HG02870 (cell line): ENCODE measurements around the gene TBC1D24.

Experiments used
- ATAC-seq: cut with Tn5 transposase; IDR thresholded peaks from one replicate; pipeline ENCODE4 v1.9.1; 2021; ENCODE audit warnings: mild to moderate bottlenecking, moderate library complexity; ENCODE audit not compliant: unreplicated experiment

The TBC1D24 gene

DNA sequence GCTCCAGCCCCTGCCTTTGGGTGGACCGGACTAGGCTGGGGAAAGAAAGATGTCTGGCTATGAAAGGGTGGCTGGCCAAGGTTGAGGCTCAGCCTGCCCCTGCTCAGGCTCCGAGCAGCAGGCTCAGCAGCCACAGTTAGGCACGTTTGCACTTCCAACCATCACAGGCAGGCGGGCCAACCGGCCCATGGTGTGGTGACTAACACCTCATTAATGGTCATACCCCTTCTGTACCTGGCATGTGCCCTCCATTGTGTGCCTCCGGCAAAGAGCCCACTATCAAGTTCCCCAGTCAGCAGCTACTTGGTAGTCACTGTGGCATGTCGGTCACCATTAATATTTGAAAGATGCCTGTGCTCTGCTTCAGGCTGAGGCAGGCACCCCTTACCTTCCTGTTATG is 6.7 kb downstream of the TBC1D24 start:
- ATAC-seq = no peak

DNA sequence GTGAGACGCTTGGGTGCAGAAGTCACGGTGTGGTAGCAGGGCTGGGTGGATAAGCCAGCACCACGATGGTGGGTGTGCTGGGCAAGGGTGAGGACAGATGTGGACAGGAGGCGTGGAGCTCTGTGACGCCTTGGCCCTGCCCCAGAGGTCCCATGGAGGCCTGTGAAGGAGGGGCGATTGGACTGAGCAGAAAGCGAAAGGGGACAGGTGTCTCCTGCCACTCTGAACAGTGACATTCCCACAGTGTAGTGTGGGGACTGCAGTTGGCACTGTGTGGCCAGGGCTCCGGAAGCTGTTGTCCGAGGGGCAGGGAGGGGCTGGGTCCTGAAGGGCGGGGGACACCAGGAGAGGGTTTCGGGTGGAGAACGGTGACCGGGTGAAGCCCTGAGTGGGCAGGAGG is 7.3 kb downstream of the TBC1D24 start:
- no peak for ATAC-seq

DNA sequence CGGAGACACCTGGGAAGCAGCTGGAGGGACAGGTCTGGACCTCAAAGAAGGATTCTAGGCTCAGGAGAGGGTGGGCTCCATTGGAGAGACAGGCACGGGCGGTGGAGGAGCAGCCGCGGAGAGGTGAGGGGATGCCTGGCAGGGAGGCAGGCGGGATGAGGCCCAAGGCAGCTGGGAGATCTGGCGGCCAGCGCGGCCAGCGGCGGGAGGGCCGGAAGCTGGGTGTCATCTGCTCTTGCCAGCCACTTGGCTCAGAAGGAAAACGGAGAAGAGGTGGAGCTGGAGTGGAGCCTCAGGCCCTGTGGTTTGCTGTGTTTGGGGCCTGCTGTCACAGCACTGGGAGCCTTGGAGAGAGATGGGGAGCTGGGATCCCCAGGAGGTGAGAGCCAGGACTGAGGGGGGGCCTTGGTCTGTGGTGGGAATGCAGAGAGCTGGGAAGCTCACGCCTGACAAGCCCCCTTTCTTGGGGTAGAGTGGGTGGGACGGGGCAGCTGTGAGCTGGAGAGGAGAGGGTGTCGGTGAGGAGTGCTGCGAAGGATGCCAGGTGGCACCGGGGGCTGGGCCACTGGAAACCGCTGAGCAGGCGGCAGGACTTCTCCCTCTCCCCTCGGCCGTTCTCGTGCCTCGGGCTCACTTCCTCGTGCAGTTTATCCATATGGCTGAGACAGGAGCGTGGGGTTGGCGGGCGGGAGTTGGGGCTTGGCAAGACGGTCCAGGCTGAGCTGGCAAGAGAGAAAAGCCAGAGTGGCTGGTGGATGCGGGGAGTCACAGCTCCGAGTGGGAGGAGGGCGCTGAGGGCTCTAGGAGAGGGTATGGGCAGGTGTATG is 8.0 kb downstream of the TBC1D24 start:
- no peak for ATAC-seq

DNA sequence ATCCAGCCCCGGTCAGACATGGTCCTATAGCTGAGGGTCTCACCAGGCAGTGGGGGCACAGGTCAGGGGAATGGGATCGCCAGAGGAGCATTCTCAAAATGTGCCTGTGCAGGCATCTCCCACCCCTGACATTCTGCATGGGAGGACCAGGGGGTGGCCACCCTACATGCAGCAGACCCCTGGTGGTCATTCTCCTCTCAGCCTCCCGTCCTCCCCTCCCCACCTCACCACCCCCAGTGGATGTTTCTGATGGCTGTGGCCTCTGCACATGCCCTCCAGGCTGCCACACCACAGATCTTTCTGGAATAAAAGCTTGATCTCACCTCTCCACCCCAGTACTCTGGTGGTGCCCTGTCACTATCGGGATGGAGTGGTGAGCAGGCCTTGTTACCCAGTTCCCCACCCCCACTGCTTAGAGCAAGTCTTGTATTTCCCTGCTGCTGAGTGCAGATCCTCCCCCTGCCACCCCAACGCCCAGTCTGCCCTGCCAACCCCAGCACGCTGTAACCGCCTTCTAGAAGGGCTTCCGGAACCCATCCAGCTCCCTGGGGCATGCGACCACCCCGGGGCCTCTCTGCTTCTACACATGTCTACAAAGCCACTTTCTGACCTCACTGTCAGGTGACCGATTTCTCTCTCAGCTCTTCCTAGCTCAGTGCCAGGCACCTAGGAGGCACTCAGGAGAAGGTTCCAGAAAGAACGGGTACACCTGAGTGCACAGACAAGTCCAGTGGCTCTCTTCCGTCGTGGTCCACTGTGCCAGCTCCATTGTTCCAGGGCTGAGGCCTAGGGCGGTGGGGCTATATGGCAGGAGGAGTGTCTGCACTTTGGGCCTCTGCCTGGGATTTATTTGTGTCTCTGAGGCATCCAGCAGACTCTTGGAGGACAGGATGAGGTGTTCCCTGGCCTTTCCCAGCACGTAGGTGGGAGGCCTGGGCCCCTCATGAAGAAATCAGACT is 9.3 kb downstream of the TBC1D24 start:
- ATAC-seq = no peak

DNA sequence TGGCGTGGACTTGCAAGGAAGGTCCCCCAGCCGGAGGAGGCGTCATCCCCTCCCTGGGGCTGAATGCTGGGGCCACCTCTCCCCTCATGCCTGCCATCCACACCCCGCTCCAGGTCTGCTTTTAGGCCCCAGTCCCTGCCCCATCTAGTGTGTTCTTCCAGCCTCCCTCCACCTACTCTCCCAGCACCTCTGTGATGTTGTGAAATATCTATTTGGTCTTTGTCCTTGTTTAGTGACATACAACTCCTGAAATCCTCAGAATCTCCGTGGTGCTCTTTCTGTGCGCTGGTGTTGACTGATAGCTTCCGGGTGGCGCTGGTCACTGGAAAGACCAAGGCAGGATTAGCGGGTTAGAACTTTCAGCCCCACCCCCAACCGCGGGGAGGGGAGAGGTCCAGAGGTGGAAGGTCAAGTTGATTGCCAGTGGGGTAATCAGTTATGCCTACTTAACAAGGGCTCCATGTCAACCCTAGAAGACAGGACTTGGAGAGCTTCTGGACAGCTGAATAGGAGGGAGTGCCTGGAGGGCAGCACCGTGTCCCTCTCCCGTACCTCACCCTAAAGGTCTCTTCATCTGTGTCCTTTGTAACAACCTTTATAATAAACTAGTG is 10.1 kb downstream of the TBC1D24 start:
- ATAC-seq = no peak

DNA sequence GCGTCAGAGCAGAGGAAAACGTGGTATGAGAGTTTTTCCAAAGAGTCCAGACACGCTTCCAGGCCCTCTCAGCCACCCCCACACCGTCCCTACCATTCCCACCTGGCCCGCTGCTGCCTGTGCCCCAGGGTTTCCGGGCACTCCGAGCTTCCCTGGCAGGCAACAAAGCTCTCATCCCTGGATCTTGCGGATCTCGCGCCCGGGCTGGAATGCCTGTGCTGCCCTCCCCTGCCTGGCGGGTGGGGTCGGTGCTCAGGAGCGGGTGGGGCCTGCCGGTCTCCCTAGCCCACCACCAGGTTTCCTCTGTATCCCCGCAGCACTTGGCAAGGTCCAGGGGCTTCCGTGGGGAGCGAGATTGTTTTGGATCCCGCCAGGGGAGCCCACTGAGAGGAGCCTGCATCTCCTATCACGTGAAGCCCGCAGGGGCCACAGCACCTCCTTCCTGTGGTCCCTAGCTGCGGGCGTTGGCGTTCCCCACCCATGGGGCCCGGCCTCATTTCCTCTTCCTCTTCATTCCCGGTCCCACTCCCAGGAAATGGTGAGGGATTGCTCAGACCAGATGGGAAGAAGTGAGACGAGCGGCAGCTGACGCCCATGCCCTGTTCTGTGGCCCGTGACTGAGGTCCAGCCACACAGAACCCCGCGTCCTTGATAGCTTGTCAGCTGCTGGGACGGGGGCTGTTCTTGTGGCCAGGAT is 11.0 kb downstream of the TBC1D24 start:
- no peak for ATAC-seq

DNA sequence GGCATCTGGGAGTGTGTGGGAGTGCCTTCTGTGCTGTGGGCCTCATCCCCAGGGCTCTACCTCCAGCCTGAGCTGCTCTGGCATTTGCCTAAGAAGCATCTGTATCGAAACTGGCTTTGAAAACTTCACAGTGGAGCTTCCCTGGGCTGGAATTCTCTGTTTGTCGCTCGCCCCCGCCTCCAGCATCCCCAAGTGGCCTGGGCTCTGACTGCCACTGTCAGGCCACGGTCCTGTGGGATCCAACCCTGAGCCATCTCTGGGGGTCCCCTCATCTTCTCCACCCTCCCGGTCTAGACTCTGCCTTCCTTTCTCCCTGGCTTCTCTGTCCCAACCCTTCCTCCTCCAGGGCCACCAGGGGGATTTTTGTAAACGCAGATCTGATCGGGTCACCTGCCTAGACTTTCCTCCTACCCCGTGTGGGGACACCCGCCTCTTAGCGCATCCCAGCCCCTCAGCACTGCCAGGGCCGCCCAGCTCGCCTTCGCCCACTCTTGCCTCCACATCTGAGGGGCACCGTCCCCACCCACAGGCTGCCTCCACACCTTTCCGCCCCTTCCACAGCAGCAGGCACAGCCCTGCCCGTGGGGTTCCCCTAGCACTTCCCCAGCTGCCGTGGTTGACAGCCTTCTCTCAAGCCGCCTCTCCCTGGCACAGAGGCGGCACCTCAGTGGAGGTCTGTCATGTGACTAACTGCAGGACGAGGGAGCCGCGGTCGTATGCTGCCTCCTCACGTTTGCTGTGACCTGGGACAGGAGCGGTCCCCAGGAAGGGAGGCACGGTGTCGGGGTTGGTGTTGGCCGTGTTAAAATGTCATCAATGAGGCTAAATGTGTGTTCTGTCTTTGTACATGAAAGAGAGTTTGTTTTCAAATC is 12.0 kb downstream of the TBC1D24 start:
- no peak for ATAC-seq

DNA sequence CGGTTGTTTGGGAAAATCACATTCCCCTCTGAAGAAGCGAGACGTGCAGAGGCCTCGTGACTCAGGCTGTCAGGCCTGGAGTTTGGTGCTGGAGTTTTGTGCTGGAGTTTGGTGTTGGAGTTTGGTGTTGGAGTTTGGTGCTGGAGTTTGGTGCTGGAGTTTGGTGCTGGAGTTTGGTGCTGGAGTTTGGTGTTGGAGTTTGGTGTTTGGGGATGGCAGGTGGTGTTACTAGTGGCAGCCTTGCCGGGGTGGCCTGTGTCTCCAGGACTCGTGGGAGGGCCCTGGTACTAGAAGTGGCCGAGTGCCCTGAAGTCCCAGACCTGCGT is 12.6 kb downstream of the TBC1D24 start:
- ATAC-seq = no peak

DNA sequence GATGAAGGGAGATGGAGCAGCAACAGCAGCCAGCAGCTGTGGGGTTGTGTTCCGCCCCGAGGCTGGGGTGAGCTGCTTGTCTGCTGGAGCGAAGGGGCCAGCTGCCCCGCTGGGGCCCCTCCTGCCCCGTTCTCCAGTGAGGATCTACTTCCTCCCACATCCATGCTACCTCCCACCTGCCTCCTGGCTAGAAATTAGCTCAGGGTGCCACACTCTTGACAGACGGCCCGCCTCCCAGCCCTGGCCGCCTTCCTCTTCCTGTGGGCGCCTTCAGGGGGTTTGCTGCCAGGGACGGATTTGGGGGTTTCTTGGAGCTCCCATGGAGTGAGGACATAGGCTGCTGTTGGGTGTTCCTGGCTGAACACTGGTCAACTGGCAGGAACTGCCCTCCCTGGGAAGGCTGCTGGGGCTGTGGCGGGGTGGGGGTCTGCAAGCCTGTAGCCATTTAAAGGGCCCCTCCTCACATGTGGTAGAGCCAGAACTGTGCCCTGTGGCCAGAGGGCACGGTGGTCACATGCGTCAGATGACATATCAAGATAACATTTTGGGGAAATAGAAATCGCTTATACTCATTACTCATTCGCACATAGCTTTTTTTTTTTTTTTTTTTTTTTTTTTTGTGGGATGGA is 13.1 kb downstream of the TBC1D24 start:
- ATAC-seq = no peak

DNA sequence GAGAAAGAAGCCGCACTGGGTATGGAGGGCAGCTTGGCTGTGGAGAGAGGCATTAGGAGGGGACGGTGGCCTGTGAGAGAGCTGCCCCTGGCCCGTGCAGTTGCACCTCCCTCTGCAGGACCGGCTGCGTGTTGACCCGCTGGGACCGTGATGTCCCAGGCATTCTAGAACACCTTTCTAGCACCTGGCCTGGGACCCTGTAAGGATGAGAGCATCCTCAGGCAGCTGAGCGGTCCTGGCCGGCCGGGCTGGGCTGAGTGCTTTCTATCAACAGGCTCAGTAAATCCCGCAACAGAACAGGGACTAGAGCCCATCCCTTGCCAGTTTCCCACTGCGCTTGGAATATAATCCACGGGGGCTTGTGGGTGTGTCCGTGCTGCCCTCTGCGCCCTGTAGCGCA is 14.7 kb downstream of the TBC1D24 start:
- ATAC-seq = no peak

DNA sequence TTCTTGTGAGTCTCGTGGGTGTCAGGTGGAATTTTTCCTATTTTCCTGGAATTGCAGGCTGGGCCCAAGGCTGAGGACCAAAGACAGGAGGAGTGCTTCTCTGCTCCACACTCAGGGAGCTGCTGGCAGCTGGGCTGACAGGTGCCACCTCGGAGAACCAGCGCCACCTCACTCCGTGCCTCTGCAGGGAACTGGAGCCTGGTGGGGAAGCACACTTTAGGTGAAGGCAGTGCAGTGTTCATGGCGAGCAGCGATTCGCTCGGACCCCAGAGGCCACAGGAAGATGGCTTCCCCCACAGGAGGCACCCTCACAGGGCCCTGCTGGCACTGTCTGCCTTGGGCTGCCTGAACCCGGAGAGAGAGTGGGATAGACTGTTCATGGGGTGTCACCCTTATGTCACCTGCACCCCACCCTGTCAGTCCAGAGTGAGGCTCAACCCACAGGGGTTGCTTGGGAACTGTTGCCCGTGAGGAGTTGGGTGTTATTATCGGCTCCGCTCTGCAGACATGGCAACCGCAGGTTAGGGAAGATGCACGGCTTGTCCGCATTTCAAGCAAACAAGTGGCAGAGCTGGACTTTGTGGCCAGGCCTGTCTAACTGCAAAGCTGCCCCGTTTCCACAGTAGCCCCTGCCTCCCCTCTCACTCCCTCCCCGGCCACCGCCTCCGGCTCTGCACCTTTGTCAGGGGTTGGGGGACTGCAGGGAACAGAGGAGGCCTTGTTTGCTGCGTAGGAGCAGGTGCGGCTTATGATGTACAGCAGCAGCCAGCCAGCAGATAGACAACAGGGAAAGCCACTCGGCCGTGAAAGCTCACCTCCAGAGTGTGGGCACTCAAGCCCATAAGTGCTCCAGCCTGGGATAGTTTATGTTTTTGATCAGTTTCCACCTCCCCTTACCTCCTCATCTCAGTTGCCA is 15.5 kb downstream of the TBC1D24 start:
- ATAC-seq = no peak

DNA sequence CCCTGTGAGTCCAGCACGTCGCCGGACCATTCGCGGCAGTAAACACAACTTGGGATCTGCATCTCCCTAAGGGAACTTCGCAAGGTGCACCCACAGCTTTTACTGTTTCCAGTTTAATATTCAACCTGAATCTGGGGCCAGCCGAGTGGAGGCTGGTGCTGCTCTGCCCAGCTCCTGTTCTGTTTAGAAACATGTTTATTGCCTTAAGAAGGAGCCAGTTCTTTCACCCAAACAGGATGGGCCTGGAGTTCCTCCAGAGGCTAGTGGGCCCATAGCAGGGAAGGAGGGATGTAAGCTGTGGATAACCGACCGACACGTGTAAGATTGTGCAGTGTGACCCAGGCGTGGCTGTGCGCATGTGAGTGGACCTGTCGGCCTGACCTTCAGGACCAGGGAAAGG is 17.4 kb downstream of the TBC1D24 start:
- ATAC-seq = no peak

DNA sequence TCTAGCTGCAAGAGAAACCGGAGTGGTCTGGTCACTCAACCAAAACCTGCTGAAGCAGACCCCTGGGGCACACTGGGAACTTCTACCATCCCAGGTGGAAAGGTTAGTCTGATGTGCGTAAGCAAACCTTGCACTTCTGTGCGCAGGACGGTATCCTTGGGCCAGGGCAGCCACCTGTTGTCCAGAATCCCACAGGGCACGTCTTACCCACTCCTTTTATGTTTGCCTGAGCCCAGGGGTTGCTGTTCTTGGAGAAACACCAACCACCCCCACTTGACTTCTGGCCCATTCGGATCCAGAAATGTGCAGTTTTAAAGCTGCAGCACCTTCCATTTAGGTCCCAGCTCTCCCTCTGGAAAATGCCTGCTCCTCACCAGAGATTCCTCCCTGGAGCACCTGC is 18.7 kb downstream of the TBC1D24 start:
- ATAC-seq = no peak

DNA sequence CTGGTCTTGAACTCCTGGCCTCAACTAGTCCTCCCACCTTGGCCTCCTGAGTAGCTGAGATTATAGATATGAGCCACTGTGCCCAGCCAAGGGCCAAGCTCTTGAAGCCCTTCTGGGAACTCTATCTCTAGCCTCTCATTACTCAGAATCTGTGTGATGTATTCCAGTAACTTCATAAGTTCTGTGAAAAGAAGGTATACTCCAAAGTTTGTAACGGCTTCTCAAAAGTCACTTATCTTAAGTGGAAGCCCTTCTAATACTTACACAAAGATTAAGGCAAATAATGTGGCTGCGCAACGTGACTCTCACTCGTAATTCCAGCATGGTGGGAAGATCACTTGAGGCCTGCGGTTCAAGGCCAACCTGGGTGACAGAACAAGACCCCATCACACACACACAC is 19.7 kb downstream of the TBC1D24 start:
- no peak for ATAC-seq

DNA sequence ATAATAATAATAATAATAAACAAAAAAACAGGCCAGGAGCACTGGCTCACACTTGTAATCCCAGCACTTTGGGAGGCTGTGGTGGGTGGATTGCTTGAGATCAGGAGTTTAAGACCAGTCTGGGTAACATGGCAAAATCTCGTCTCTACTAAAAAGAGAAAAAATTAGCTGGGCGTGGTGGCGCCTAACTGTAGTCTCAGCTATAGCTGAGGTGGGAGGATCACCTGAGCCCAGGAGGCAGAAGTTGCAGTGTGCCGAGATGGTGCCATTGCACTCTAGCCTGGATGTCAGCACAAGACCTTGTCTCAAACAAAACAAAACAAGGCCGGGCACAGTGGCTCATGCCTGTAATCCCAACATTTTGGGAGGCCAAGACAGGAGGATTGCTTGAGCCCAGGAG is 20.1 kb downstream of the TBC1D24 start:
- ATAC-seq = no peak

DNA sequence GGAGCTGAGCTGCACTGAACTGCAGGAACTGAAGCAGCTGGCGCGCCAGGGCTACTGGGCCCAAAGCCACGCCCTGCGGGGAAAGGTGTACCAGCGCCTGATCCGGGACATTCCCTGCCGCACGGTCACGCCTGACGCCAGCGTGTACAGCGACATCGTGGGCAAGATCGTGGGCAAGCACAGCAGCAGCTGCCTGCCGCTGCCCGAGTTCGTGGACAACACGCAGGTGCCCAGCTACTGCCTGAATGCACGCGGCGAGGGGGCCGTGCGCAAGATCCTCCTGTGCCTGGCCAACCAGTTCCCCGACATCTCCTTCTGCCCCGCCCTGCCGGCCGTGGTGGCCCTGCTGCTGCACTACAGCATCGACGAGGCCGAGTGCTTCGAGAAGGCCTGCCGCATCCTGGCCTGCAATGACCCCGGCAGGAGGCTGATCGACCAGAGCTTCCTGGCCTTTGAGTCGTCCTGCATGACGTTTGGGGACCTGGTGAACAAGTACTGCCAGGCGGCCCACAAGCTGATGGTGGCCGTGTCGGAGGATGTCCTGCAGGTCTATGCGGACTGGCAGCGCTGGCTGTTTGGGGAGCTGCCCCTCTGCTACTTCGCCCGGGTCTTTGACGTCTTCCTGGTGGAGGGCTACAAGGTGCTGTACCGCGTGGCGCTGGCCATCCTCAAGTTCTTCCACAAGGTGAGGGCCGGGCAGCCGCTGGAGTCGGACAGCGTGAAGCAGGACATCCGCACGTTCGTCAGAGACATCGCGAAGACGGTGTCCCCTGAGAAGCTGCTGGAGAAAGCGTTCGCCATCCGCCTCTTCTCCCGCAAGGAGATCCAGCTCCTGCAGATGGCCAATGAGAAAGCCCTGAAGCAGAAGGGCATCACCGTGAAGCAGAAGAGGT is 21.5 kb downstream of the TBC1D24 start:
- ATAC-seq = no peak

DNA sequence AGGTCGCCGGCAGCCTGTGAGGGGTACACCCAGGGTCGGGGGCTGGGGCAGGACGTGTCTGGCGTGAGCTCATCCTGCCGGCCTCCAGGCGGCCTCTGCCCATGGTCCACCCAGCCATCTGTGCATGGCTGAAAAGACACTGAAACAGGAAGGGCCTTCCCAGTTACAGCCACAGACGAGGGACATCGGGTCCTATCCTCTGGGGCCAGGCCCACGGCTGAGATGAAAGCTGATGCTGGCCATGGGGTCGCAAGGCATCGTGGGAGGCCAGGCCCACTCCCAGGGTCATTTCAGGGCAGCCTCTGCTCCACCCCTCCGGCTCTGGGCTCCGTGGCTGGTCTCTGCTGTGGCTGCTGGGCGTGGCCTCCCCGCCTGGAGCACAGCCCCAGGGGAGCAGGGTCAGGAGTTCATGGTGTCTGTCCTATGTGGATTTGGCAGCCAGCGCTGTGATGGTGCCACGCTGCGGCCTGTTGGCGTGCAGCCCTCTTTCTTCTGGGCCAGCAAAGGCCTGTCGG is 22.2 kb downstream of the TBC1D24 start:
- ATAC-seq = no peak
